Pericardium fibroblast (primary cell): ENCODE results near the gene C1orf198. TPM values are rescaled to one million over a fixed set of nuclear protein-coding genes. Genes with fewer than 3 reads are reported as not detected.

Experiments used
- total RNA-seq: library from RNA; depleted of rRNA; stranded (reverse); fragments of >200 nt; gene quantifications from 2 replicates; pipeline ENCODE4 v1.2.3, GENCODE V29; 2015

C1orf198 gene, protein sequence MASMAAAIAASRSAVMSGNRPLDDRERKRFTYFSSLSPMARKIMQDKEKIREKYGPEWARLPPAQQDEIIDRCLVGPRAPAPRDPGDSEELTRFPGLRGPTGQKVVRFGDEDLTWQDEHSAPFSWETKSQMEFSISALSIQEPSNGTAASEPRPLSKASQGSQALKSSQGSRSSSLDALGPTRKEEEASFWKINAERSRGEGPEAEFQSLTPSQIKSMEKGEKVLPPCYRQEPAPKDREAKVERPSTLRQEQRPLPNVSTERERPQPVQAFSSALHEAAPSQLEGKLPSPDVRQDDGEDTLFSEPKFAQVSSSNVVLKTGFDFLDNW
- 119 and 450 TPM in 2 replicates for total RNA-seq

DNA sequence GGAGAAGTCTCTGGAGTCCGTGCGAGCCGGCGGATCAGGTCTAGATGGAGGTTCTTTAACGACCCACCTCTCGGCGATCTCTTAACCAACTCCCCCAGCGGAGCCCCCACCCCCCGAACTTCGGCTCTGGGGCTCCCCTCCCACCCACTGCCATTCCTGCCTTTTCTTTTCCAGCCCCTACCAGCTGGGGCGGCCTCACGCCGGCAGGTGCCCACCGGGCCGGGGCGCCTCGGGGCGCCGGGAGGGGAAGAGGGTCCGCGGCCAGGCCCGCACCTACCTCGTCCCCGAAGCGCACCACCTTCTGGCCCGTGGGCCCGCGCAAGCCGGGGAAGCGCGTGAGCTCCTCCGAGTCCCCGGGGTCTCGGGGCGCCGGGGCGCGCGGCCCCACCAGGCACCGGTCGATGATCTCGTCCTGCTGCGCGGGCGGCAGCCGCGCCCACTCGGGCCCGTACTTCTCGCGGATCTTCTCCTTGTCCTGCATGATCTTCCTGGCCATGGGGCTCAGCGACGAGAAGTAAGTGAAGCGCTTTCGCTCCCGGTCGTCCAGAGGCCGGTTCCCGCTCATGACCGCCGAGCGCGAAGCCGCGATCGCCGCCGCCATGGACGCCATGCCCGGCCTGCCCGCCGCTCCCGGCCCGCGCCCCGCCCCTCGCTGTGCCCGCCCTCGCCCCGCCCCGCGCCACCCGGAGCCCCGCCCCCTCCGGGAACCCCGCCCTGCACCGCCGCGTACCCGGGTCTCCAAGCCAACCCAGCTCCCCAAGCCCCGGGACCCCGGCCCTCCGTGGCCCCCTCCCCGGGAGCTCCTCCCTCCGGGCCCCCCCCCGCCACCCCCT lies at the start of gene C1orf198:
Gene C1orf198 (minus strand): TSS at position 619 of the 833 bp plus-strand sequence. CDS start 9 bp downstream, at position 610.

Other genes starting within 250 kb of the C1orf198 start
- 13.5 and 16.2 TPM in 2 replicates for gene COG2, start 226.0 kb downstream of the C1orf198 start, total RNA-seq
- gene AGT, start 154.4 kb downstream of the C1orf198 start, total RNA-seq: 0.23 and 15.3 TPM in 2 replicates
- gene CAPN9, start 121.1 kb downstream of the C1orf198 start, total RNA-seq: not detected in 2 replicates
- 9.1 and 10.6 TPM in 2 replicates for gene TTC13, start 110.3 kb upstream of the C1orf198 start, total RNA-seq
- gene ARV1, start 110.6 kb upstream of the C1orf198 start, total RNA-seq: 15.6 and 16.7 TPM in 2 replicates
- gene FAM89A, start 171.7 kb upstream of the C1orf198 start, total RNA-seq: 29.9 and 38.3 TPM in 2 replicates